Stimulated activated CD8-positive, alpha-beta memory T cell treated with anti-CD3 and anti-CD28 coated beads, Interleukin-7, amount 100 ng/mL, for 48 hours (primary cell): ENCODE data around the gene TRIM66.

Source experiments
- DNase-seq, 2 donors: peaks; one replicate each; pipeline ENCODE4 v3.0.0-alpha.2; 2020; ENCODE audit warnings: low read depth in 1 of 2; ENCODE audit errors: extremely low read depth in 1 of 2

Gene TRIM66

GRCh38 chr11:8682303-8683114 is at the start of gene TRIM66, which contains the start of gene RPL27A:
TRIM66 (minus strand) TSS chr11:8682665; CDS start chr11:8672274, 10,391 bp downstream.
RPL27A (plus strand) TSS chr11:8682792; CDS start chr11:8682814, 22 bp downstream.
- peak; percentile 95 to 97 for DNase-seq

DNA sequence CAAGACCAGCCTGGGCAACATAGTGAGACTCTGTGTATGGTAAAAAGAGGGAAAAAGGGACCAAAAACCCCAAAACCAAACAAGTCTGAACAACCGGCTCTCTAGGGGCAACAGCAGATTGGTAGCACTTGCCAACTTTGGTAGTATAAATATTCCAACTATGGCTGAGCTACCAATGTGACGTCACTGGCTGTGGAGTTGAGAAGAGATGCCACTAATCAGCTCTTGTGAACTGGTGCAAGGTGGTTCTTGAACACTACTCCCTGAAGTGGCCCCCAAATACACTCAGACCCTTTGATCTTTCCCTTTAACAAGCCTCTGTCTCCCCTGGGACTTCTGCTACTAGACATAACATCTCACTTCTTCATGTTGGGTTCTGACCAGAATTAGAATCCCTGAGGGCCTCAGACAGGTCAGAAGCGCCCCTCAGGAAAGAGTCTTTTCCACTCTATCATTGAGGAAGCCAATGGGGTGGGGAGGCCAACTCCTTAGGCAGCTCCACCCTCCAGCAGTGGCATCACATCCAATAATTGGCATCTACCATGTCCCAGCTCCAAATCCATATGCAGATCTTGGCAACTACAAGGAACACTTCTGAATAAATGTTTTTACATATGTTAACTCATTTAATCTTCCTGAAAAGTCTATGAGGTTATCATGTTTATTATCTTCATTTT is 49.3 kb upstream of the TRIM66 start:
- DNase-seq, result no peak

DNA sequence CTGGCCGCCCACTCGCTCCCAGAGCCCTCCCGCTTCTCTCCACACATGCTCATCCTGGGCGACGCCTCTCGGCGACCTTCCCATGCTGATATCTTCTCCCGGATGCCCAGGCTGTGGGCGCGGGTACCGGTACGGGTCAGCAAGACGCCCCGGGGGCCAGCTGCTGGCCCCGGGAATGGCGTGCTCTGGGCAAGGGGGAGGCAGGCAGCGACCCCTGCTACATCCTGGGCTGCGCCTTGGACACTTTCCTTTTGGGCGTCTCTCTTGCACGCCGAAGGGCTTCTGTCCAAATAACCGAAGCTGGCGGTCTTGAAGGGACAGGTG is 48.2 kb upstream of the TRIM66 start:
- no peak for DNase-seq

DNA sequence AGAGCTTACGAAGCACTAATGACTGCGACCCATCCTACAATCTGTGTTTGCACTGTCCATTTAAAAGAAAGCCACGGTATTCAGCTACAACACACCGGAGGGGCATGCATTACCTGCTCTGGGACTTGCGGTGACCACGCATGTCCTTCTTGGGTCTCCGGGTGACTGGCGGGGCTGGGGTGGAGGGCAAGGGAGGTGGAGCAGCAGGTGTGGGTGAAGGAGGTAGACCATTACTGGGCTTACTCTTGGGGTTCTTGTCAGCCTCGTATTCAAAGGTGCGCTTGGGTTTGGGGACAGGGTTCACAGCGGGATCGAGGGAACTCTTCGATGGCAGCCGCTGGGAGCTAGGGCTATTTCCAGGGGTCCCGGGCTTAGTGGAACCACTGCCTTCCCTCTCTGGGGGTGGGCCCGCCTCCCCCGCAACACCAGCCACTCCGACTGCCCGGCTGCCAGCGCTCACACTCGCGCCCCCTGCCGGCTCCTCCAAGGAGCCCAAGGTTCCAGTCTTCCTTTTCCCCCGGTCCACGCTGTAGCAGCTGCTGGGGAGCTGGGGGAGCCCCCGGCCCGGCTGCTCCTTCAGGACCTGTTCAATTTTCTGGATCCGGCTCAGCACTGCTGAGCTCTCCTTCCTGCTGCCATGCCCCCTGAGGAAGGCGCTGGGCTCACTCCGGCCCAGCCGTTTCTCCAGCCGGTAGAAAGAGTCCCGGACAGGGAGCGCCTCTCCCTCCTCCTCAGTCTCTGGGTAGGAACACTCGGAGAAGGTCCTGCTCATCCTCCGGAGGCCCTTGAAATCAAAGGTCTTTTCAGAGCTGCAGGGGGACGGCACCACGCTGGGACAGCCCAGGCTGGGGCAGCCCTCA is 47.6 kb upstream of the TRIM66 start:
- no peak for DNase-seq

GRCh38 chr11:8729067-8729466 is 46.6 kb upstream of the TRIM66 start:
- DNase-seq, result no peak

- DNase-seq, result no peak
Observed at GRCh38 chr11:8728563-8728962, 46.1 kb upstream of the TRIM66 start.

GRCh38 chr11:8726395-8726794 is 43.9 kb upstream of the TRIM66 start:
- no peak for DNase-seq

DNA sequence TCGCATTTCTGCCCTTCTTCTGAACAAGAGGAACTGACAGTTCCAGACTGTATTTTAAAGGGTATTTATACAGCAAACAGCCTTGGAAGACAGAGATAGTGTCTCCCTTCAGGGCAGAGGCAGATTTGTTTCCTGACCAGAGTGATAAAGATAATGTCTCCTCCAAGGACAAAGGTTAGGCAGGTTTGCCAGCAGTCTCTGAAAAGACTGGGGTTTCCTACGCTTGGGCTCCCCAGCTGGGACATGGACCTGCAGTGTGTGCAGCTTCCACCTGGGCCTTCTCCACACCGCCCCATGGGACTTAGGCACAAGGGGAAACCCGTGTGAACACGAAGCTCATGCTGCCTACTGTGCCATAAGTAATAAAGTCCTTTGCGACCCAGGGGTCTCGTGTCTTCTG is 42.2 kb upstream of the TRIM66 start:
- DNase-seq, result no peak

DNA sequence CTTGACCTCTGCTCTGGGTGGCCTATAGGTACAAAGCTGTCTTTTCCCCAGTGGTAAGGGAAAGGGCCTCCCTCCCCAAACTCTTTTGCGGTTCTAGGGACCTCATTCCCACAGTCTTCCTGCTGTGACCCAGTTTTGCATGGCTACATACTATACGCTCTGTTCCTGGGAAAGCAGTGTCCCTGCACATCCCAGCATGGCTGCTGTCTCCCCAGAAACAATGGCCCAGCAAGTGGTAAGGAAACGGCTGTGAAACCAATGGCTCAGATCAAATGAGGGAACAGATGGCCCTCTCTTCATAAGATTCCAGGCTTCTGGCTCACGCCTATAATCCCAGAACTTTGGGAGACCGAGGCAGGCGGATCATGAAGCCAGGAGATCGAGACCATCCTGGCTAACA is 41.2 kb upstream of the TRIM66 start:
- no peak for DNase-seq

GRCh38 chr11:8722809-8723208 is 40.3 kb upstream of the TRIM66 start:
- DNase-seq, result no peak

- DNase-seq, result no peak
Observed at GRCh38 chr11:8721609-8722500, 39.4 kb upstream of the TRIM66 start.

DNA sequence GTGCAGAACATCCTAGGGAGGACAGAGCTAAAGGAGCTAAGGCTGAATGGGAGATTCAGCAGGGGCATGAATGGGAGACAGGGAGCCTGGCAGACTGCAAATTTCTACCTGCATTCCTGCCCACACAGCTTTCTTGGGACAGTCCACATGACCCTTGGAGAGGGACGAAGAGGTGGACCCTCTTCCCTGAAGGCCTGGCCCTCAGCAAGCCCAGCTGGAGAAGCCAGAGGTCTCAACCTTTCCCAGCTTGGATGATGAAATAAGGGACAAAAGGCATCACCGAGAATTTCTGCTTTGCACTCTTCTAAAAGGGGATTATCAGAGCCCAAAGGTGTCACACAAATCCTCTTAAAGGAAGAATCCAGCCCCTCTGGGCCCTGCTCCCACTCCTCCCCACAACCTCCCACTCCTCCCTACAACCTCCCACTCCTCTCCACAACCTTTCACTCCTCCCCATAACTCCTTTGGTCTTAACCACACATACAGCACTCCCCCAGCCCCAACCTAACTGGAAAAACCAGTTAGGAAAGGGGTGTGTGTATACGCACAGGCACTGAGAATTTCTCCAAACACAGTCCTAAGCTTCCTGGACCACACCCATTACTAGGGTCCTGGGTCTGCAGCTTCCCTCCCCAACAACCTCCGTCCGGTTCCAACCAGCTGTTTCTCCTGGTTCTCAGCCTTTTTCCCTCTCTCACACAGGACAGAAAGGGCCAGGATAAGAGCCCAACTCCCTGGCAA is 38.6 kb upstream of the TRIM66 start:
- no peak for DNase-seq

GRCh38 chr11:8720352-8720751 is 37.9 kb upstream of the TRIM66 start:
- DNase-seq, result no peak

DNA sequence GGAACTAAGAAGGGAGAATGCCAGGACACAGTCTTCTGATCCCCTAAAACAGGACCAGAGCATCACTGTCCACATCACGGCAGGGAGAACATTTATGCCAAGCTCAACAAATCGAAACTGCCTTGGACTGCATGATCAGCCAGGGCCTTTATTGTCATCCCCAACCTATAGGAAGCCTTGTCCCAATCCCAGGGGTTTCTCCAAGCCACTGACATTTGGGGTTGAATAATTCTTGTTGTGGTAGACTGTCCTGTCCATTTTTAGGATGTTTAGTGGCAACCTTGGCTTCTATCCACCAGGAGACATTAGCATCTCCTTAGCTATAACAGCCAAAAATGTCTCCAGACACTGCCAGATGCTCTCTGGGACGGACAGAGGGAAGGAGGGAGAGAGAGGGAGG is 37.3 kb upstream of the TRIM66 start:
- DNase-seq, result no peak

GRCh38 chr11:8719211-8719649 is 36.8 kb upstream of the TRIM66 start:
- DNase-seq, result no peak

DNA sequence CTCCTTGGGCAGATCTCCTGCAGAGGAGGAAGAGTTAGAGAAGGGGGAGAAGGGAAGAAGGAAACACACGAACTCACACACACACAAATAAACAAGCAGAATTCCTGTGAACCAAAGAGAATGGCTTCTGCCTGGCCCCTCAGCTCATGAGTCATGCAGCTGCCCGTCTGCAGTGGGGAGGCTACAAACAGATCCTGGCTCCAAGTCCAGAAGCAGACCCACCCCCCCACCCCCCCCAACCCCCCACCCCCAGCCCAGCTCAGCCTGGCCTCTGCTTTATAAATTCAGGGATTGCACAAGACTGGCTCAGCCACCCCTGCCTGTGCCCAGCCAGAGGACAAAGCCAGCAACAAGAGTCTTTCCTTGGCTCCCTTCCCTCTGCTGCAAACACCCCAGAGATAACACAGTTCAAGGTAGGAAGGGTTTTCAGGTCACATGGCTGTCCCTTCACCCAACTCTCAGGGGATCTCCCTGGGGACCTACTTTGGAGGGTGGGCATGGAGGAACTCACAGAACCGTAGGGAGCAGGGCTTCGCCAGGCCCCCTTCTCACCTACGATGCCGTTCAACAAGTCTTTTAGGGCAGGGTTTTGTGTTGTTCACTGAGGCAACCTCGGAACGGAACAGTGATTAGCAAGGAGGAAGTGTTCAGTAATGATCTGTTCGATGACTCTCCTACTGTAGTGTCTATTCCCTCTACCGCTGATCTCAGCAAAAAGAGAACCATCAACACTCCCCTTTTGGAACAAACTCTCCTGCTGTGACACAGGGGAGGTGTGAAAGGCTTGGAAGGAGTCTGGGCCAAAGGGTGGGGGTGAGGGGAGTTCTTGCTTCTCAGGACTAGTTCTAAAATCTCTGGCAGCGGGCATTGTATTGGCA is 35.6 kb upstream of the TRIM66 start:
- no peak for DNase-seq

GRCh38 chr11:8717544-8717875 is 35.0 kb upstream of the TRIM66 start:
- no peak for DNase-seq

GRCh38 chr11:8715501-8715900 is 33.0 kb upstream of the TRIM66 start:
- DNase-seq, result no peak
